Stimulated activated CD4-positive, alpha-beta T cell treated with anti-CD3 and anti-CD28 coated beads, Interleukin-2, amount 100 ng/mL, for 4 hours (primary cell): ENCODE results near the gene SLC44A5.
"Not testable (repeated sequence)": the region's sequence is repeated elsewhere in the genome, so short reads cannot be mapped to it uniquely, and the experiment has no call there.

ENCODE experiments used
- DNase-seq: peaks from one replicate; pipeline ENCODE4 v3.0.0-alpha.2; 2020; ENCODE audit warnings: low read depth

SLC44A5 gene

DNA sequence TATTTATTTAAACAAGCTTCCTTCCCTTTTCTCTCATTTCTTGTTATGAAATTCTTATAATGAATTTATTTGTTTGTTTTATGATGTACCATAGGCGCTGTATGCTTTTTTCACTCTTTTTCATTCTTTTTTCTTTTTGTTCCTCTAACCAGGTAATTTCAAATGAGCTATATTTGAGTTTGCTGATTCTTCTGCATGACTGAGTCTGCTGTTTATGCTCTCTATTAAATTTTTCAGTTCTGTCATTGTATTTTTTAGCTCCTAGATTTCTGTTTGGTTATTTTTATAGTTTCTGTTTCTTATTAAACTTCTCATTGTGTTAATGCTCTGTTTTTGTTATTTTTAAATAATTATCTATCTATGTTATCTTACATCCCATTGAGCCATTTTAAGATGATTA, 244.3 kb downstream of the SLC44A5 start:
- no peak for DNase-seq

DNA sequence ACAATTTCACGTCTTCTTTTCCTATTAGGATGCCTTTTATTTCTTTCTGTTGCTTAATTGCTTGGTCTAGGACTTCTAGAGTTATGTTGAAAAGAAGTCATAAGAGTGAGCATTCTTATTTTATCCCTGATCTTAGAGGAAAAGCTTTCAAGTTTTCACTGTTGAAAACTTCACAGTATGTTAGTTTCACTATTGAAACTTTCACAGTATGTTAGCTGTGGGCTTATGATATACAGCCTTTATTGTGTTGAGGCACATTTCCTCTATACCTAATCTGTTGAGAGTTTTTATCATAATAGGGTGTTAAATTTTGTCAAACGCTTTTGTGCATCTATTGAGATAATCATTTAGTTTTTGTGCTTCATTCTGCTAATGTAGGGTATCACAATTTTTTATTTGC, 249.7 kb downstream of the SLC44A5 start:
- no peak for DNase-seq

DNA sequence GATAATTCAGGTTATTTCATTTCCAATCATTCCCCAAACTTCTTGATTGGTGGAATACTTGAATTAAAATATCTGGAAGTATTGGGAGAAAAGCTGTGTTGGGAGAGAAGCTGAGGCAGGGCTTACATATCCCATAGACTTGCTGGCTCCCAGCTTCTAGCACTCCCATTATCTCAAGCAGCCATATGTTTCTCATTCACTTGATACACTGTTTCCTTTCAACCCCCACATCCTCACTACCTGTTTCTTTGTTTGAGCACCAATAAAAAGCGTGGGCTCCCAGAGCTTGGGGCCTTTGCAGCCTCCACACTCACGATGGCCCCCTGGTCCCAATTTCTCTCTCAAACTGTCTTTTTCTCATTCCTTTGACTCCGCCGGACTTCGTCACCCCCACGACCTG, 256.6 kb downstream of the SLC44A5 start:
- not testable (repeated sequence) for DNase-seq

DNA sequence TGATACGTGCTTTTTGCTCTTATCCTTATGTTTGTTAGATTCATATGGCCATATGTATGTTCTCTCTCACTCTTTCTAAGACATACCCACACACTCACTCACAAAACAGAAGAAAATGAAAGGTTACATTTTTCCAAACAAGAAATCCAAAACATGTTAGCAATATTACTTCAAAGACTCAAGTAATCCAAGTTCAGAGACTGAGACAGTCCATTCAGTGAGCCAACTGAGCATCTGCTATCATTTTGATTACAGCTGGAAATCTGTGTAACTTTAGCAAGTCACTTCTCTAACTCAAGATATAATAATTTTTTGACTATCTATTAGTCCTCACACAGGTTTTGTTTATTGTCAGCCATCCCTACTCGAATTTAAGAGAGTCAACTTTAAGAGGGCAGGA, 257.9 kb downstream of the SLC44A5 start:
- no peak for DNase-seq

DNA sequence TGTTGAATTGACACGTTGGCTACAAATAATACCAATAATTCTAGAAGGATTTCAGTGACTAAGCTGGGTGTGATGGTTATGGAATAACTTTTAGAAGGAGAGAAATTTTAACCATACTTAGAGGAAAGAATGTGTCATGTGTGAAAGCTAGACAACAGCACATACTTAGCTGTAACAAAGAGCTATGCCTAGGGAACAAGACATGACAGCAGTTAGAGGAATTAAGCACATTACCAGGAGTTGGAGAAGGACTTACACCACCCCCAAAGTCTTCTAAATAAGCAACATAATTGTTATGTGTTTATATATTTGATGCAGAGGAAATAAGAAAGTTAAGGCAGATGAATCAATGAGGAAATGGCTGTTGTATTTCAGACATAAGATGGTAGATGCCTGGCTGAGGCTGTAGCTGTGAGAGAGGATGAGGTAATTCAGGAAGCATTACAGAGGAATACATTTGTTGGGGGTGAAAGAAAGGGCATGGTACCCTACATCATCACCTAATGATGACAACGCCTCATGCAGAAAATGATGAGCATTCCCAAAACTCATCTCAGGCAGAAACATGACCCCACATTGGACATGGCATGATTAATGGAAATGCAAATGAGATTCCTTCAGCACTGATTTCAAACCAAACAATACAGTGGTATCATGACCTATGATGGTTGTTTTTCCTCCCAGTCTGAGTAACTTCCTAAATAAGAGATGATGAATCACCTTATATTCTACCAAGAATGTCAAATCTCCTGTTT, 265.2 kb downstream of the SLC44A5 start:
- no peak for DNase-seq

DNA sequence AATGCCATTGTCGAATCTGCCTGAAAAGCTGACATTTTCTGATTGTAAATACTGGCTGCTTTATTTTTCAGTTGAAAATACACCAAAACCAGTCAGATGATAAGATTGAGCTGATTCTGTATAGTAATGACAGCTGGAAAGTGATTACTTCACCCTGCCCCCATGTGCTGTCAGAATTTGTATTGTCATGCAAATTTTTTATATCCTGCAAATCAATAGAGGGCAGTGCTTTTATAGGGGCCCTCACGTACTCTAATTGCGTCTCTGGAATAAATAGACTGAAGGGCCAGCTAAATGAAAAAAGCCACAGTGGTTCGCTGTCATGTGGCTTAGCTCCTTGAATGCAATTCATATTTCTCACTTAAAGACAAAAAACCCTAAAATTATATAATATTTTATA, 268.1 kb downstream of the SLC44A5 start:
- DNase-seq: no peak

DNA sequence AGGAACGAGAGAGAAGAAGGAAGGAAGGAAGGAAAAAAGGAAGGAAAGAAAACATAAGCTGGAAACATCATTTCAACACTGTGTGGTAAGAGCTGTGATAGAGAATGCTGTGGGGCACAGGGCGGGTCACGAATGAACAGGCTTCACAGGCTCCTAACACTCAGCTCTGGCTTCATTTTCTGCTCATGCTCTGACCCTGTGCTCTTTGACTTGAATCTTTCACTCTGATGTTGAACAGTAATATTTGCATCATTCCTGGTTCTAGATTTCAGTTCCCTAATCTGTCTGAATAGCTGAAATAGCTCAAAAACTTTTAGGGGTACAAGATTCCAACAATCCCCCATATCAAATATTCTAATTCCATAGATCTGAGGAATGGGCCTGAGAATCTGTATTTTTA, 269.4 kb downstream of the SLC44A5 start:
- DNase-seq: no peak

DNA sequence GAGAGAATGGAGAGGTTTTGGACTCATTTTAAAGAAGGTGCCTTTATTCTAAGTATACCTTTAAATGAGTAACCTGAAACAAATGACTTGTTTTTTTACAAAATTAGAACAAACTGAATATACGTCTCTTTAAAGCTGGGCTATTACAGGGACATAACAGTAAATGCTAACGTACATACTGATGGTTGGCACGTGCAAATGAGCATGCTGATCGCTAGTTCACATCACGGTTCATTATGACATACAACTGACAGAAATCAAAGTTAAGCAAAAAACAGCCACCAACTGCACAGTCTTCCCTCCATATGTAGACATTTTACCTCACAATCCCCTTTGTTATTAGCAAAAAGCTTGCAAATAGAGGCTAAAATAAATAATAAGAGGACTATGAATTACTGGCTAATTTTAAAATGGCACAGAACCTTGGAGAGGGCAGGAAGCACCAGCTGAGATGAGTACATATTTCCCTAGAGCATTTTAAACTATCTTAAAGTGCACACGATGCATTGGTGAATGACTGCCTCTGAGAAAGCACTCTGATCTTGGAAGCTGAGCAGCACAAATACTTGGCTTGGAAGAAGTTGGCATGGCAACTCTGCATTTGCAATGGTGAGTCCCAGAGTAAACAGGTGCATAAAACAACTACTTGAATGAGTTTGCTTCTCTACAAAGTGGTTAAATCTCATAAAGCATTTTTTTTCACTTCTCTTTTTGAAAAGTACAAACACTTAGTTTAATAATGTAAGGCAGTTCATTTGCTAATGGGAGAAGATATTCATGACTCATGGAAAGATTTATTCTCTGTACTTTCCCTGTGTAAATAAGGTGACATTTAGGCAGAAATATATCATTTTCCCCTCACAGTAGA, 272.1 kb downstream of the SLC44A5 start:
- no peak for DNase-seq

DNA sequence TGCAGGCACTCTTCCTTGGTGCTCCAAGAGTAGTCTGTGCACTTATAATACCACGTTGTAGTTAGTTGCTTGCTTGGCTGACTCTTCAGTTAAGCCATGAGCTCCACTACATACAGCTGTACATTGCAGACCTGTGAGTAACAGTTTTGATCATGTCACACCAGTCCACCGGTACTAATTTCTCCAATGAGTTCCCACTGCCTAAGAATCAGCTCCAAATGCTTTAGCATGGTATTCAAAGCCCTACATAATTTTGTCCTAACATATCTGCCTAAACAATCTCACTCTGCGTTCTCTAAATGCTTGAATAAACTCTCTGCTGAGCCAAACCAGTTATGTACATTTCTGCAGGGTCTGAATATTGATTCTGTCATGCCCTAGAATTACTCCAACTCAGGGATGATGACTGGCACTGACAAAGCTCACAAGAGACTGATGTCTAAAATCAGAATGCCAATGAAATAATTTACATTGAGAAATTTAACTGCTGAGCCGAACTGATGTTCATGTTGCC, 276.0 kb downstream of the SLC44A5 start:
- no peak for DNase-seq

DNA sequence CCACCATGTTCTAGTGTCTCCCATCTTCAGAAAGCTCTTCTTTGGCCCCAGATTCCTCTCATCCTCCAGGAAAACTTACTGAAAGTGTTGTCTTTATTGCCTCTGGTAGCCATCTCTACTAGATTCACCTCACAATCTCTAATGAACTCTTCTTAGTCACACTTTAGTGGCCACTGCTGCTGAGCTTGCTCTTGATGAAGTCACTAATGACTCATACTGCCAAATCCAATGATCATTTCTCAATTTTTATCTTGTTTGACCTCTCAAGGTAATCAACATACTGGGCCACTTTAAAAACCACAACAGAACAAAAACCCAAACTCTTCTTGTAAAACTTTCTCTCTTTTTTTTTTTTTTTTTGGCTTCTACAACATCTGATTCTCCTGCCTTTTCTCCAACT, 280.3 kb downstream of the SLC44A5 start:
- DNase-seq: no peak

DNA sequence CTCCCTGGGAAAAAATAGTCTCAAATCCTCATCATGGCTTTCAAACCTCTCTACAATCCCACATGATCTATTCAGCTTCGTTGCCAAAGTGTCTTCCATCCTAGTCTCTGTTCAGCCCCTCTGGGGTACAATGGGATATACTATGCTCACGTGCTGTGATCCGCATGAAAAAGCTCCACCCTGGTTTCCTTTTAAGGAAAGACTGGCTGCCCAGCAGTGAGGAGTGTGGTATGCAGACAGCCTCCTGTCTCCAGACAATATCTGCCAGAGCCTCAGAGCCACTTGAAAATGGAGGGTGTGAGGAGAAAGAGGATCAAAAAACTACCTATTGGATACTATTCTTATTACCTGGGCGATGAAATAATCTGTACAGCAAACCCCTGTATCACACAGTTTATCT, 282.2 kb downstream of the SLC44A5 start:
- DNase-seq: no peak

DNA sequence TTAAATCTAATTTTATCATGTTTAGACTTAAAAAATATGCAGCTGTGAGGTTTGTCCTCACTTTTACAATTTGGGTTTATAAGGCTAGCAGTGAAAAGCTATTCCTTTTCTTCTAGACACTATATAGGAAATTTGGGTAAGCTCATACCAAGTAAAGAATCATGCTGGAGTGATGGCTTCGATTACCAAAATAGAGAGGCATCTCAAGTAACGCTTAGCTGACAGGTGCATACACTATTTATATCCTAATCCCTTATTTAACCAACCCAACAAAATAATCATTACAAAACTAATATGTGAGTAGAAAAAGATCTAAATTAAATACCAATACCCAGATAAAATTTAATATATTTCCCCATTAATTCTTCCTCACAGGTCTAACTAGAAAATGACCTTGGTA, 283.5 kb downstream of the SLC44A5 start:
- no peak for DNase-seq

DNA sequence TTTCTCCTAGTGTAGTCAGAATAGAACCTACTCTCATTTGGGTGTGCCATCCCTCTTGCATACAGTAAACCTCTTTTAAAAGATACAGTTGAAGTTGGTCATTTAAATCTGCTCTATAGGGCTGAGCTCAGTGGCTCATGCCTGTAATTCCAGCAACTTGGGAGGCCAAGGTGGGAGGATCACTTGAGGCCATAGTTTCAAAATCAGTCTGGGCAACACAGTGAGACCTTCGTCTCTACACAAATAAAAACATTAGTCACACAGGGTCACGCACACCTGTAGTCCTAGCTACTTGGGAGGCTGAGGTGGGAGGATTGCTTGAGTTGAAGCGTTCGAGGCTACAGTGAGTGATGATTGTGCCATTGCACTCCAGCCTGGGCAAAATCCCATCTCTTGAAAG, 292.9 kb downstream of the SLC44A5 start:
- no peak for DNase-seq

DNA sequence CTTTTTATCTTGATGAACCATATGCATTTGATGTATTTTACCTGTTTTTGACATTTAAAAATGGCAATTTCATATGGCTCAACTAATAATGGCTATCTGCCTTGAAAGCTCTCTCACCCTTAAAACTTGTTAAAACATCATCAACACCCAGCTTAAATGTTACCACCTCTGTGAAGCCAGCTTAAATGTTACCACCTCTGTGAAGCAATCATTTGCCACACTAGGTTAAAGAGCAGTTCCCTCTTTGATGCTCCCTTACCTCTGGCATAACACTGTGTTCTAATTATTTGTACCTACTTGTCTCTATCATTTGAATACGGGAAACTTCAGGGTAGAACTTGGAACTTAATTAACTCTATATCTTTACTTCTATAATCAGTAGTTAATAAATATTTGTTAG, 294.7 kb downstream of the SLC44A5 start:
- no peak for DNase-seq

DNA sequence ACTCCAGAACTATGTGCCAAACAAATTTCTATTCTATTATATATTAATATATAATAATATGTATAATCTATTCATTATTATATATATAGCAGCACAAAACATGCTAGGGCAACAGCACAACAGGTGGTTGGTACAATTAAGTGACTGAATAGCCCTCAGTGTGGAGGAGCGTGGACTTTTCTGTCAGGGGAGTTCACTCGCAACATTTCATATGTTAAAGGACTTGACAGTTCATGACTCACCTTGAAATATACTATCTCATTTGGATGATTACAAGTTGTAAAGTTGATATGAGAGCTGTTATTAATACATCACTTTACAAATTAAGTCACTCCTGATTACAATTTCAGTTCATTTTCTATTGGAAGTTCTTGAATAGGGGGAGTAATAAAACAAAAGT, 298.3 kb downstream of the SLC44A5 start:
- no peak for DNase-seq

DNA sequence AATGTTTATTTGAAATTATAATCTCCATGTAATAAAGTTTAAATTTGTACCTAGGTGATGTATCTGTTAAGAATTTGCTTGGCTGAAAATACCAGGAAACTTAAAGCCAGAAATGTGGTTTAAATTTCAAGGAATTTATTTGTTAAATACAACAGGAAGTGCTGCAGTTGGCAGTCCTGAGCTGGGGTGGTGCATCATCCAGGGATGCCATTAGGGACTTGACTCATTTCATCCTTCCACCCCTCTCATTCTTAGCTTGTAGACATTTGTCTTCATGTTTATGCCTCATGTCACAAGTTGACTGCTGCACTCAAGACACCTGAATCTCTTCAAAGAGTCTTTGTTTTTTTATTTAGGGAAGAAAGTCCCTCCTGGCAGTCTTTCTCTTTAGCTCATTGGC, 300.8 kb downstream of the SLC44A5 start:
- DNase-seq: no peak

DNA sequence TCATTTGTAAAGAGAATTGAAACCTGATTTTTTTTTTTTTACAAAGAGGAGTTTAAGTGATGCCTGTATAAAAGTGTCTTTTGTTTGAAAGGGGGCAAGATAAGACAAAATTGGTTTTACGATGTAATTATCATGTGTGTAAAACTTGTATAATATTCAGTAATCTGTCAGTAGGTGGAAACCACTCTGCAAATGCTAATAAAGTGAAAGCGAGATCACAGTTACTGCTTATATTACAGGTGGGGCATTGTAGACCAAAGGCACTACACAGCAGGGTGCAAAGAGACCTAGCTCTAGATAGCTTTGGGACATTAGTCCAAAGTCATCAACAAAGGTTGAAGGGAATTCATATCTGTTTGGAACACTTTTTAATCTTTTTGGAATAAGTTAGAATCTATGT, 302.5 kb downstream of the SLC44A5 start:
- no peak for DNase-seq

DNA sequence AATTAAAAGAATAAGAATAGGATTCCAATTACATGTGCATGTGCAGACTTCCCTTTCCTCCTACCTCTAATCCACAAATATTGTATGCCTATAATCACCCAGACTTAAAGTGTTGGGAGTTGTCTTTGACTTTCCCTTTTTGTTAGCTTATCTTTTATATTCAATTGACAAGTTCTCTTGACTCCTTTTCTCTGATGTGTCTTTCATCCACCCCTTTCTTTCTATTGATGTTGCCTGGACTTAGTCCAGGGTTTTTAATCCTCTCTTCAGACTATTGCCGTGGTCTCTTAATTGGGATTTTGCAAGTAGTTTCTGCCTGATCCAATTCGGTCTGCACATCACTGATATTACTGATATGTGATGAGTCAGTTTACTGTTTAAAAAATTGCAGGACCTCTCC, 305.9 kb downstream of the SLC44A5 start:
- no peak for DNase-seq

DNA sequence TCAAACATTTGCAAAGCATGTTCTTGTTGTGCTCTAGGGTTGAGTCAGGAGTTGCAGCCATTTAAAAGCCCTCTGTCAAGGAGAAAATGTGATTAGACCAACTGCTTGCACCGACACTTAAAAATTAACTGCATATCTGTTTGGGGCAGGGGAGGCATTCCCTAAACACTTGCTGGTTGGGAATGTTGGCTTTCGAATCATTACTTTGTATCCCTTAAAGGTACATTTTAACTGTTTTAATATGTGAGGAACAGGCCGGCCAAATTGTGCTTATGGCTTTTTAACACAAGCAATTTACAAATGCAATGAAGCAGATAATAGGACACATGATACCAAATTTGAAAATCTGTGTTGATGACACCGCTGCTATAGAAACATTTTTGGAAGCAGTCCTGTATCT, 317.6 kb downstream of the SLC44A5 start:
- no peak for DNase-seq

DNA sequence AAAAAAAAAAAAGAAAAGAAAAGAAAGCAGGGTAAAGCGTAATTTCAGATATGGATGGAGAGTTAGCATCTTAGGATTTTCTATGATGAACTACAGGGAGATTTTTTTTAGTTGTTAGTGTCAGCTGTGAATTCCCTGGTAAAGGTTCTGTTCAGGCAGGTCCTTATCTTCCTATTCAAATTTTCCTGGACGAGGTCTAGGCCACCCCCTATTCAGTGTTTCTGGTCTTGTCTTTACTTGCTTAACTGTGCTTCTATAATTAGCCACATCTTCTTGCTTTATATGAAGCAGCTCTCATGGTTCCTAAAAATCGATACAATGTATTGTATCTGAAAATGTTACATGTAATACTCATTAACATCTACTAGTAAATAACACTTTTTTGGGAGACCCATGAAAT, 318.9 kb downstream of the SLC44A5 start:
- no peak for DNase-seq

DNA sequence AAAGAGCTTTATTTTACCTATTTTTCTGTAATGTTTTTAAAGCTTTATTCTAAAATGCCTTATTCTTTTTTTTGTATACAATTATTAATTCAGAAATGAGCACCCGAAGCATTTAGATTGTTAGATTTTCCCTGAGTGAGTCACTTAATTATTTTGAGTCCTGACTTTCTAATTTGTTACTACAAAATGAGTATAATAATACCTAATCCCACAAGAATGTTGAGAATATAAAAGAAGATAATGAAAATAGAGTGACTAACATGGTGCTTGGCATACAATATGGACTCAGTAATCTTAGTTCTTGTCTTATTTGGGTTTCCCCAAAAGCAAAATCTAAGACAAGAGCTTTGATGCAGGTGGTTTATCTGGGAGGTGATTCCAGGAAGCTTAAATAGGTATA, 334.5 kb downstream of the SLC44A5 start:
- no peak for DNase-seq

DNA sequence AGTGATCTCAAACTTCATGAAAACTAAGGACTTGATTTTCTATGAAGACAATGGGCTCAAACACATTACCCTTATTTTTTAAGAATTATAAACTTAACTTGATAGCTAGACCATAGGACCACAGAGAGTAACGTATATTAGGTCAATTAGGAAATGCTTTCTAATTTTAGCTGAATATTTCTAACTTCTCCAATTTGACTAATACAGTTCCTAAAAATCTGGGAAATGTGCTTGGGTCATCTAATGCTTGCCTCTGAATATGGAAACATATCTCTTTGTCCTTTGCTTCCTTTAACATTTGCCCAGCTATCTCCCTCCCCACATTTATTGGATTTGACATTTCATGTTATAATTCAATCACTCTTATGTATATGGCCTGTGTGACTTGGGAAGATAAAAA, 335.3 kb downstream of the SLC44A5 start:
- no peak for DNase-seq

DNA sequence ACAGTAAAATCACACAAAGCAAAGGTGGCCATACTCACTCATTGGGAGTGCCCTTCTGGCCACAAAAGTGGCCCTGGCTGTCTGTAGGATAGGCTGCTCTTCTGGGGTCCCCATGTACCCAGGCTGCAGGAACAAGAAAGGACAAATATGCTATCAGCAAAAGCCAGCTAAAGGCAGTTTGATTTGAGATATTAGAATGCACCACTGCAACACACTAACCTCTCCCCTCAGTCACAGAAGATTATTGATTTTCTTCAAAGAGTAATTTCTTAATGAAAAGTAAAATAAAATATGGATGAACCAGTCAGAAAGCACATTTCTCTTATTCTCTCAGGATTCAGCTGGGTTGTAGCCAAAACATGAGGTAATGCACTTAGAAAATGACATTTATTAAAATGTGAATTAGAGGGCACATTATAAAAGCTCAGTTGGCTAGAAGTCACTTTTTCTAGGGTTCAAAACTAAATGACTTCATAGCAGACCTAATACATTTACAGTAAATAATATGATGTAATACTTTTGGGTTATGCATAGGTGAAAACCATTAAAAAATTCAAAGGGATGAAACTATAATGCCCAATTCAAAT, 335.9 kb downstream of the SLC44A5 start:
- DNase-seq: no peak
